H1 (cell line): ENCODE data around the gene ZFHX2. TPM values are rescaled to one million over a fixed set of nuclear protein-coding genes. Genes with fewer than 3 reads are reported as not detected.

Experiments used
- CTCF ChIA-PET: fragments of 300-600 bp; sonication (Branson Sonifier 250); formaldehyde crosslinking; loops from one replicate; lab custom pipeline; 2021; ENCODE audit not compliant: partially characterized antibody; lab: Charles Lee
- POLR2A ChIA-PET: fragments of 300-600 bp; sonication (Branson Sonifier 250); formaldehyde crosslinking; loops from one replicate; lab custom pipeline; 2021; ENCODE audit warnings: inconsistent platforms; ENCODE audit not compliant: partially characterized antibody; lab: Charles Lee
- DNase-seq, 2 experiments: peaks; one replicate each; pipeline versions ENCODE4 v3.0.0 to v3.0.0-alpha.2; 2010 to 2022; ENCODE audit warnings: low spot score in 2 of 2, low read depth in 1 of 2, mixed read lengths in 1 of 2
- FAIRE-seq: peaks from 2 replicates; lab custom pipeline; 2011; peaks lifted over from hg19 to GRCh38; lab: Jason Lieb, UNC
- H2AFZ ChIP-seq: 2 replicates; pipeline ENCODE4 v1.8.1; 2012; ENCODE audit warnings: low read length, inconsistent platforms
- H2AK5ac ChIP-seq: 2 replicates; pipeline ENCODE4 v1.6.1; 2013; ENCODE audit warnings: low read depth, low read length
- H2BK120ac ChIP-seq: replicated peaks from 2 replicates; pipeline ENCODE3; 2013; ENCODE audit warnings: low read depth, low read length, inconsistent platforms
- H2BK12ac ChIP-seq: 2 replicates; pipeline ENCODE4 v1.6.1; 2013; ENCODE audit warnings: low read depth, low read length
- H2BK15ac ChIP-seq: 2 replicates; pipeline ENCODE4 v1.6.1; 2013; ENCODE audit warnings: low read length
- H2BK20ac ChIP-seq: 2 replicates; pipeline ENCODE4 v1.6.1; 2013; ENCODE audit warnings: low read length
- H2BK5ac ChIP-seq: 2 replicates; pipeline ENCODE4 v1.6.1; 2013; ENCODE audit warnings: low read depth, low read length
- H3K14ac ChIP-seq: 2 replicates; pipeline ENCODE4 v1.6.1; 2013; ENCODE audit warnings: inconsistent platforms; ENCODE audit not compliant: insufficient read length
- H3K18ac ChIP-seq: 2 replicates; pipeline ENCODE4 v1.6.1; 2013; ENCODE audit warnings: low read length; ENCODE audit errors: extremely low read depth
- H3K23ac ChIP-seq: 2 replicates; pipeline ENCODE4 v1.6.1; 2013; ENCODE audit warnings: inconsistent platforms; ENCODE audit not compliant: insufficient read length
- H3K23me2 ChIP-seq: 2 replicates; pipeline ENCODE4 v1.6.1; 2013; ENCODE audit warnings: low read depth, low read length
- H3K27ac ChIP-seq: 2 replicates; pipeline ENCODE4 v1.6.1; 2011; ENCODE audit warnings: low read depth, low read length, inconsistent platforms
- H3K27me3 ChIP-seq, 4 experiments: replicated peaks in 1 of 4; 1 replicate in 1 of 4; 2 replicates in 3 of 4; pipeline versions ENCODE4 v1.6.1 to v1.8.1; 2011 to 2013; ENCODE audit warnings: low read length in 3 of 4, mild to moderate bottlenecking in 3 of 4, inconsistent platforms in 2 of 4, mixed read lengths in 2 of 4, moderate library complexity in 1 of 4; ENCODE audit not compliant: control insufficient read depth in 3 of 4, insufficient read depth in 3 of 4; ENCODE audit errors: extremely low read depth in 1 of 4
- H3K36me3 ChIP-seq, 4 experiments: 2 replicates each; pipeline versions ENCODE4 v1.6.1 to v1.8.1; 2011 to 2013; ENCODE audit warnings: mild to moderate bottlenecking in 4 of 4, low read length in 3 of 4, moderate library complexity in 2 of 4, control low read depth in 1 of 4, inconsistent platforms in 1 of 4; ENCODE audit not compliant: insufficient read depth in 4 of 4, control insufficient read depth in 2 of 4
- H3K4ac ChIP-seq: replicated peaks from 2 replicates; pipeline ENCODE3; 2013; ENCODE audit warnings: low read length, low read depth, mixed read lengths, inconsistent platforms; ENCODE audit not compliant: insufficient read length
- H3K4me1 ChIP-seq, 4 experiments: replicated peaks in 1 of 4; 1 replicate in 1 of 4; 2 replicates in 3 of 4; pipeline versions ENCODE4 v1.6.1 to v1.8.1; 2011 to 2013; ENCODE audit warnings: low read length in 3 of 4, inconsistent platforms in 2 of 4, mixed read lengths in 1 of 4; ENCODE audit not compliant: insufficient read depth in 4 of 4, control insufficient read depth in 3 of 4
- H3K4me2 ChIP-seq, 2 experiments: 2 replicates each; pipeline versions ENCODE4 v1.6.1 to v1.8.1; 2011 to 2013; ENCODE audit warnings: low read depth in 2 of 2, low read length in 2 of 2, control low read depth in 1 of 2, inconsistent platforms in 1 of 2, mild to moderate bottlenecking in 1 of 2; ENCODE audit not compliant: insufficient read depth in 1 of 2
- H3K4me3 ChIP-seq, 4 experiments: fragments of 200-600, 300-600 bp in 1 of 4; sonication (generic), shearing (Covaris generic), sonication (Bioruptor Twin) in 1 of 4; 2 replicates each; pipeline versions ENCODE4 v1.5.1 to v1.8.1; 2011 to 2016; ENCODE audit warnings: low read length in 4 of 4, low read depth in 3 of 4, control low read depth in 2 of 4, inconsistent platforms in 2 of 4, mild to moderate bottlenecking in 2 of 4, mixed read lengths in 1 of 4, moderate library complexity in 1 of 4; ENCODE audit not compliant: insufficient read depth in 2 of 4; ENCODE audit errors: extremely low read depth in 1 of 4
- H3K56ac ChIP-seq: replicated peaks from 2 replicates; pipeline ENCODE3; 2013; ENCODE audit warnings: low read depth, mild to moderate bottlenecking, mixed read lengths, low read length, inconsistent platforms; ENCODE audit not compliant: insufficient read length
- H3K79me1 ChIP-seq: 2 replicates; pipeline ENCODE4 v1.6.1; 2013; ENCODE audit warnings: low read depth, low read length, control low read depth
- H3K79me2 ChIP-seq, 2 experiments: 2 replicates each; pipeline versions ENCODE4 v1.6.1 to v1.8.1; 2012 to 2013; ENCODE audit warnings: low read length in 2 of 2, mild to moderate bottlenecking in 2 of 2, inconsistent platforms in 1 of 2; ENCODE audit not compliant: insufficient read depth in 2 of 2, control insufficient read depth in 1 of 2
- H3K9ac ChIP-seq, 4 experiments: replicated peaks in 1 of 4; 1 replicate in 1 of 4; 2 replicates in 3 of 4; pipeline versions ENCODE4 v1.6.1 to v1.8.1; 2011 to 2013; ENCODE audit warnings: low read depth in 3 of 4, low read length in 3 of 4, control low read depth in 2 of 4, mild to moderate bottlenecking in 2 of 4, moderate library complexity in 2 of 4, inconsistent platforms in 1 of 4; ENCODE audit errors: extremely low read depth in 1 of 4
- H3K9me3 ChIP-seq, 2 experiments: 2 replicates each; pipeline versions ENCODE4 v1.6.1 to v1.8.1; 2012 to 2013; ENCODE audit warnings: mild to moderate bottlenecking in 2 of 2, moderate library complexity in 2 of 2, control low read depth in 1 of 2, inconsistent platforms in 1 of 2, low read depth in 1 of 2, low read length in 1 of 2, mixed read lengths in 1 of 2; ENCODE audit not compliant: insufficient read depth in 2 of 2
- H4K20me1 ChIP-seq, 2 experiments: replicated peaks in 1 of 2; 2 replicates each; pipeline versions ENCODE3 to v1.8.1; 2011 to 2013; ENCODE audit warnings: inconsistent platforms in 2 of 2, low read length in 2 of 2, mild to moderate bottlenecking in 1 of 2; ENCODE audit not compliant: insufficient read depth in 2 of 2, control insufficient read depth in 1 of 2
- H4K5ac ChIP-seq: 2 replicates; pipeline ENCODE4 v1.6.1; 2013; ENCODE audit warnings: low read length, low read depth, mixed read lengths, inconsistent platforms; ENCODE audit not compliant: insufficient read length
- H4K8ac ChIP-seq: 2 replicates; pipeline ENCODE4 v1.8.0; 2013; ENCODE audit warnings: mild to moderate bottlenecking, moderate library complexity, low read length, inconsistent platforms; ENCODE audit not compliant: insufficient read depth; ENCODE audit errors: extremely low read depth
- H4K91ac ChIP-seq: replicated peaks from 2 replicates; pipeline ENCODE3; 2013; ENCODE audit warnings: low read length, mixed read lengths, inconsistent platforms; ENCODE audit not compliant: insufficient read length
- TAF1 ChIP-seq: IDR thresholded peaks from 2 replicates; pipeline ENCODE4 v1.6.1; 2011; ENCODE audit warnings: mild to moderate bottlenecking, low read depth, low read length
- WGBS, 2 experiments: shearing (Covaris generic) in 1 of 2; methylation state at CpG; one replicate each; pipeline versions ENCODE4 v1.1.6 to v1.1.7; 2013 to 2015; ENCODE audit warnings: low lambda C conversion rate in 2 of 2, mixed read lengths in 2 of 2, inconsistent platforms in 1 of 2, low coverage in 1 of 2, missing lambda C conversion rate in 1 of 2; ENCODE audit not compliant: insufficient replicate concordance in 2 of 2, insufficient coverage in 1 of 2, insufficient read length in 1 of 2; ENCODE audit errors: extremely low coverage in 1 of 2, missing lambda C conversion rate in 1 of 2; 5-methylcytosine and 5-hydroxymethylcytosine counted together
- polyA plus RNA-seq, 7 experiments: library from polyadenylated mRNA; depleted of rRNA in 3 of 7; stranded (reverse) in 5 of 7; unstranded in 2 of 7; fragments of >200 nt in 5 of 7; fragments of 200-250 nt in 2 of 7; gene quantifications; 1 replicate in 5 of 7; 2 replicates in 1 of 7; 4 replicates in 1 of 7; pipeline versions ENCODE4 v1.2.1 to v1.2.3, GENCODE V29; 2011 to 2013; ENCODE audit warnings: missing spikeins in 2 of 7, mixed read lengths in 2 of 7
- total RNA-seq: library from RNA; stranded (reverse); fragmentation: NEBNext Ultra II Directional; extraction: Animal tissue kit (Norgen Biotek cat#: 25700); gene quantifications from 2 replicates; pipeline ENCODE4 v1.2.1, GENCODE V29; 2021

Gene ZFHX2
- total and polyA plus RNA-seq, 2 of the 8 experiments (the other 6 are each of a cell fraction or from before 2014, with no cell fraction given): 2.7 to 27.0 TPM

DNA sequence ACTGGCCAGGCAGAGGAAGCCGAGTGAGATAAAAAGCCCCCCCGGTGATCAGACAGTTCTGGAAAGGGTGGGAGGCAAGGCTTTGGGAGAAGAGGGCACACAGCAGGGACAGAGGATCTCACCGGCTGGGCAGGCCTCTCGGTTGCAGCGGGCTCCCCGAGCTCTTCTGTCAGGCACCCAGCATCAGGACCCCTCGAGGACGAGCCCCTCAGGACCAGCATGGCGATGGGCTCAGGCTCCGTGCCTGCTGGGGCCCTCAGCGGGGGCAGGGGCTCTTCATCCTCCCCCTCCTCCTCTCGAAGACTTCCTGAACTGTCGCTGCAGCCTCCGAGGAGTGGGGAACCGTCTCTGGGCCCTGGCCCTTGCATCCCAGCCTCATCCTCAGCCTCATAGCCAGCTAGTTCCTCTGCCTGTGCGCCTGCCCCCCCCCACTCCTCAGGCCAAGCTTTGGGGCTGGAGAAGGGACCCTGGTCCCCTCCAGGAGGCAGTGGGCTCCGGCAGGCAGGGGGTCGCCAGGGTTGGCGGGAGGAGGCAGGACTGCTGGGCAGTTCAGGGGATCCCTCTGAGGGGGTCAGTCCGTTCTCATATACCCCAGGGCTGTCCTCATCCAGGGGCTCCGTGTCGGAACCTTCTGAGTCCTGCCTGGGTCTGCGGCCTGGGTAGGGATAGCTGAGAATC is 19.4 kb upstream of the ZFHX2 start:
- H3K23ac ChIP-seq: no peak overlapping the region
- peaks cover 5 to 13% (median 10%) of the 10 kb centered on the region in 4 experiments for H3K27me3 ChIP-seq
- H4K20me1 ChIP-seq: peaks cover 7 to 12% of the 10 kb centered on the region in 2 experiments
- H3K4me3 ChIP-seq: no peak overlapping the region
- H3K27ac ChIP-seq: no peak overlapping the region
- H3K9ac ChIP-seq: no peak overlapping the region
- H2BK20ac ChIP-seq: no peak overlapping the region
- H4K8ac ChIP-seq: no peak overlapping the region; the same call in 1 of the 2 replicates
- H2BK5ac ChIP-seq: no peak overlapping the region
- H3K36me3 ChIP-seq: peaks cover 0 to 8% (median 0%) of the 10 kb centered on the region in 4 experiments; a peak in 1 of 8 replicates
- H3K18ac ChIP-seq: no peak overlapping the region
- no peak for TF ChIP-seq TAF1
- no peaks in the 10 kb centered on the region for H3K79me2 ChIP-seq
- H2AK5ac ChIP-seq: no peak overlapping the region
- ChIA-PET CTCF (interaction anchor here (1.1 to 70.5 kb wide), 5 partner anchors 10 to 383 kb away, joined by 3 to 2092 read pairs (median 4); partner anchors contain the start of genes DHRS4 and NGDN), POLR2A (interaction anchor here (1.1 to 52.7 kb wide), 4 partner anchors 12 to 123 kb away, joined by 3 to 1523 read pairs (median 4); partner anchors contain the start of gene ZFHX2)
- H4K91ac ChIP-seq: no peak overlapping the region
- no peak overlapping the region for H3K4me2 ChIP-seq
- no peak overlapping the region for H2BK15ac ChIP-seq
- H3K23me2 ChIP-seq: peaks cover 16% of the 10 kb centered on the region; the same call in 1 of the 2 replicates
- WGBS, 2 experiments: 90% methylated on average over 22 of the region's 23 CpGs; no CpG with 5 or more reads in 1 of the 2 experiments
- H2BK12ac ChIP-seq: no peak overlapping the region
- FAIRE-seq: no peak
- H3K9me3 ChIP-seq: no peaks in the 10 kb centered on the region
- H3K4me1 ChIP-seq: peaks cover 8 to 27% (median 11%) of the 10 kb centered on the region in 4 experiments
- no peaks in the 10 kb centered on the region for H3K79me1 ChIP-seq
- H3K4ac ChIP-seq: no peak overlapping the region
- no peak overlapping the region for H2BK120ac ChIP-seq
- no peak overlapping the region for H4K5ac ChIP-seq
- no peak for DNase-seq
- H3K14ac ChIP-seq: no peak overlapping the region
- no peak overlapping the region for H3K56ac ChIP-seq
- H2AFZ ChIP-seq: no peak overlapping the region
